Psoas muscle (tissue), 8 donors: ENCODE results near the gene AQP2. TPM values are rescaled to one million over a fixed set of nuclear protein-coding genes. Genes with fewer than 3 reads are reported as not detected.

ENCODE experiments used
- ATAC-seq, 4 donors: fragments of 200-7000 bp; cut with Tn5 transposase; one replicate each; pipeline ENCODE4 v1.9.1; 2020; ENCODE audit warnings: moderate library complexity in 3 of 4, mild to moderate bottlenecking in 2 of 4
- DNase-seq, 2 donors: peaks; one replicate each; pipeline ENCODE4 v3.0.0-alpha.2; 2020
- H3K27ac ChIP-seq: fragments of 200-600 bp; one replicate; pipeline ENCODE4 v1.8.0; 2022
- H3K27me3 ChIP-seq, 3 donors: fragments of 200-600 bp in 1 of 3; one replicate each; pipeline versions ENCODE4 v1.6.1 to v1.8.0; 2013 to 2022; ENCODE audit warnings: low read length in 2 of 3, mild to moderate bottlenecking in 2 of 3, moderate library complexity in 1 of 3; ENCODE audit not compliant: insufficient read depth in 3 of 3
- H3K36me3 ChIP-seq, 2 donors: fragments of 200-600 bp in 1 of 2; one replicate each; pipeline versions ENCODE4 v1.6.1 to v1.8.0; 2013 to 2022; ENCODE audit warnings: low read depth in 1 of 2, mild to moderate bottlenecking in 1 of 2, moderate library complexity in 1 of 2; ENCODE audit not compliant: insufficient read depth in 1 of 2
- H3K4me1 ChIP-seq: fragments of 200-600 bp; one replicate; pipeline ENCODE4 v1.8.0; 2022
- H3K4me3 ChIP-seq: fragments of 200-600 bp; one replicate; pipeline ENCODE4 v1.8.0; 2022; ENCODE audit warnings: mild to moderate bottlenecking
- H3K9me3 ChIP-seq: fragments of 200-600 bp; one replicate; pipeline ENCODE4 v1.8.0; 2022
- WGBS, 3 donors: extraction: QIAGEN DNeasy Blood & Tissue Kit; methylation state at CpG; one replicate each; pipeline versions ENCODE4 v1.1.6 to v1.1.7; 2013; 5-methylcytosine and 5-hydroxymethylcytosine counted together
- intact Hi-C, 2 donors: fragments of 100-400 bp; cut with DNase I; formaldehyde crosslinking; loops; one replicate each; pipeline versions ENCODE4 v1.11.0 to v1.14.2; 2022
- polyA plus RNA-seq, 3 donors: library from polyadenylated mRNA; stranded (reverse); fragments of 200-250 nt; gene quantifications; one replicate each; pipeline ENCODE4 v1.2.3, GENCODE V29; 2013
- total RNA-seq, 4 donors: library from RNA; stranded (reverse); fragmentation: NEBNext Ultra II Directional in 2 of 4; extraction: Animal tissue kit (Norgen Biotek cat#: 25700) in 2 of 4; gene quantifications; one replicate each; pipeline versions ENCODE4 v1.2.1 to v1.2.4, GENCODE V29; 2021 to 2023
- TF ChIP-seq, protein P1 (sequence below): fragments of 200-600 bp; IDR thresholded peaks from one replicate; pipeline ENCODE4 v1.8.0; 2022; ENCODE audit warnings: antibody characterized with exemption
- donor health status: healthy with polysubstance abuse.
- donor health status: DM: no; HTN: no; CAD: no; lungs with moderate emphysema.
- donor health status: Bipolar disorder and iron deficiency.
- donor health status: healthy.
- donor health status: DM: yes; HTN: yes; CAD: no.
- donor health status: DM: no; HTN: no; CAD: no.
- donor health status: DM: no; HTN: no; CAD: no.
- donor health status: DM: yes; HTN: yes; CAD: no.

AQP2 gene
- total and polyA plus RNA-seq, 7 donors = not detected

DNA sequence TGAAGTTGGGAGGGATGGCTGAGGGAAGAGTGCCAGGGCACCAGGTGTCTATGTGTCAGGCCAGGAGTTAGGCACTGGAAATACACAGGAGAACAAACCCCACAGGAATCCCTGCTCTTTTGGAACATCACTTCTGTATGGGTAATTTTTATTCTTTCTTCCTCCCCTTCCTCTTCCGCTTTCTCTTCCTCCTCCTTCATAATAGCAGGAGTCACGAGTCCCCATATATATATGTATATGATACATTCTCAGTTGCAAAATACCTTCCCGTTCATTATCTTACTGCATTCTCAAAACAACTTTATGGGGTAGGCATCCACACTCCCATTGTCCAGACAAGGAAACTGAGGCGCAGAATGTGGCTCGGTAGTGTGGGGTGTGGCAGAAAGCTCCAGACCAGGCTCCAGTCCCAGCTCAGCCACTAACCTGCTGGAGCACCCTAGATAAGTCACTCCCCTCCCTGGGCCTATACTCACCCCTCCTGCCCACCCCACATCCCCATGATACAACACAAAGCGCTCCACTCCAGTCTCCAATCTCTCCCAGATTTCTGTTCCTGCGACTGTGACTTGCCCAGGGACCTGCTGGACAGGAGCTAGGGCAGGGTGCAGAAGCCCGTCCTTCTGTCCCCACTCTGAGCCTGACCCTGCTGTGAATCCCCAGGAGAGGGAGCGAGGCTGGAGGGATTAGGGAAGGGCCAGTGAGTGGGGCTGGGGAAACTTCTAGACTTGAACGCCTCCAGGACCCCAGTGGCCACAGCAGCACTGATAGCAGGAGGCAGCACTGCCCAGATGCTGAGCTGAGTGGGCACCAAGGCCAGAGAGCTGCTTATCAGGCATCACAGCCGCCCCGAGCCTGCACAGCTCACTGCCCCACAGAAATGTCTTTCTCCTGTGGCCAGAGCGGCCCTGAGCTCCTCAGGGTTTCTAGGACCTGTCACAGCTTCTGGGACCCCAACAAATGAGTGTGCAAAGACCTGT, 1.4 kb upstream of the AQP2 start:
- H3K4me3 ChIP-seq = no peak overlapping the region
- intact Hi-C loops = loop anchor here in 1 of 2 donors (5.0 kb wide), 1 partner anchor 82 kb away; no protein-coding TSS in a partner anchor
- peaks cover 0 to 1% (median 0%) of the 10 kb centered on the region in 3 donors for H3K27me3 ChIP-seq
- no peaks in the 10 kb centered on the region for H3K4me1 ChIP-seq
- 89 to 94% (median 94%) methylated on average over 13 of the region's 13 CpGs for WGBS, 3 donors
- DNase-seq = no peak
- ATAC-seq = no peak
- H3K9me3 ChIP-seq = no peaks in the 10 kb centered on the region
- TF ChIP-seq, protein P1, sequence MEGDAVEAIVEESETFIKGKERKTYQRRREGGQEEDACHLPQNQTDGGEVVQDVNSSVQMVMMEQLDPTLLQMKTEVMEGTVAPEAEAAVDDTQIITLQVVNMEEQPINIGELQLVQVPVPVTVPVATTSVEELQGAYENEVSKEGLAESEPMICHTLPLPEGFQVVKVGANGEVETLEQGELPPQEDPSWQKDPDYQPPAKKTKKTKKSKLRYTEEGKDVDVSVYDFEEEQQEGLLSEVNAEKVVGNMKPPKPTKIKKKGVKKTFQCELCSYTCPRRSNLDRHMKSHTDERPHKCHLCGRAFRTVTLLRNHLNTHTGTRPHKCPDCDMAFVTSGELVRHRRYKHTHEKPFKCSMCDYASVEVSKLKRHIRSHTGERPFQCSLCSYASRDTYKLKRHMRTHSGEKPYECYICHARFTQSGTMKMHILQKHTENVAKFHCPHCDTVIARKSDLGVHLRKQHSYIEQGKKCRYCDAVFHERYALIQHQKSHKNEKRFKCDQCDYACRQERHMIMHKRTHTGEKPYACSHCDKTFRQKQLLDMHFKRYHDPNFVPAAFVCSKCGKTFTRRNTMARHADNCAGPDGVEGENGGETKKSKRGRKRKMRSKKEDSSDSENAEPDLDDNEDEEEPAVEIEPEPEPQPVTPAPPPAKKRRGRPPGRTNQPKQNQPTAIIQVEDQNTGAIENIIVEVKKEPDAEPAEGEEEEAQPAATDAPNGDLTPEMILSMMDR = no peak
- no peak overlapping the region for H3K27ac ChIP-seq
- no peaks in the 10 kb centered on the region for H3K36me3 ChIP-seq

DNA sequence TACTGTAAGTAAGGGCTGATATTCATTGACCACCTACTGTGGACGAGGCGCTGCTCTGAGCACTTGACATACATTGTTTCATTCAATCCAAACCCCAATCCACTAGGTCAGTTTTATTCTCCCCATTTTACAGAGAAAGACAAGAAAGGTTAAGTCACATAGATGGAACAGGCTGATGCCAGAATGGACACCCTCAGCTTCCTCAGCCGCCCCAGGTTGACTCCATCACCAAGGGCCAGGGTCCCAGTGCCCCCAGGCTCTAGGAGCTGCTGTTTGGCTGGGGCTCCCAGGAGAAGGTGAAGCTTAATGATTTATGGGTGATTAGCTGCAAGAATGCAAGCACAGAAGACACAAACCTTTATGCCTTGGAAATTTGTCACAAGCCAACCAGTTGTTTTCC, 671 bp upstream of the AQP2 start:
- Histone ChIP-seq H3K27ac (no peak overlapping the region), H3K4me1 (no peaks in the 10 kb centered on the region), H3K4me3 (no peak overlapping the region), H3K36me3 (no peaks in the 10 kb centered on the region), H3K27me3 (peaks cover 0 to 8% (median 3%) of the 10 kb centered on the region in 3 donors), H3K9me3 (no peaks in the 10 kb centered on the region)
- DNase-seq (no peak), ATAC-seq (no peak)
- WGBS, 3 donors = 96 to 98% (median 98%) methylated on average over 3 of the region's 3 CpGs
- TF ChIP-seq, protein P1 = no peak
- intact Hi-C loops = loop anchor here in 1 of 2 donors (5.0 kb wide), 1 partner anchor 83 kb away; no protein-coding TSS in a partner anchor

DNA sequence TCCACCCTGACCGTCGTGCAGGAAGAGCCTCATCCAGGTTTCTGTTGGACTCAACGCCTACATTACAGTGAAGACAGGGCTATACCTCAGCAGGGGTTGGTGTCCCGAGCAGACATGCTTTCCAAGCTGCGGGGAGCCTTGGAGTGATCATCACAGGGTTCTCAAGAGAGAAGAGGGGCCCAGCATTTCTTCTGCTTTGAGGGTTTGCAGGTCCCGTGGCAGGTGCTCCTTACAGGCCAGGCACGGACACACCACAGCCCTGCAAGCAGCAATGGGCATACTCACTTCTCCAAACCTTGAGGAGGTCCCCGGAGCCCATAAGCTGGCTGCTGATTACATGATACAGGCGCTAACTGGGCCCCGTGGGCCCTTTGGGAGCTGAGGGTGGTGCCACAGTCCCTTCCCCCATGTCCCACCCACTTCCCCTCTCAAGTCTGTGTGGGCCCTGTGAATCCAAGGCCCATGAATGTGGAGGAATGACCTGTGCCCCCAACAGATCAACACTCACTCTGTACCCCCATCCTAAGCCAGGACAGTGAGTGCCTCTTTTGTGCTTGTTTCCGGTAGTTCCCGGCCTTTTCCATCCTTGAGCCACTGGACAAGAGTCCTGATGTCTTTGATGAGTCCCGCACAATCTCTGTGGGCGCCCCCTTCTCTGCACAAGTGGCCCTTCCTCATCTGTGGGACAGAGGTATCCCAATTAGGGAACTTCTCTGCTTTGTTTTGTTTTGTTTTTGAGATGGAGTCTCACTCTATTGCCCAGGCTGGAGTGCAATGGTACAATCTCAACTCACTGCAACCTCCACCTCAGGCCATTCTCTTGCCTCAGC, 1.1 kb downstream of the AQP2 start:
- no peaks in the 10 kb centered on the region for H3K36me3 ChIP-seq
- WGBS, 3 donors = 81 to 86% (median 84%) methylated on average over 14 of the region's 14 CpGs
- intact Hi-C loops = no loop called here
- ATAC-seq = no peak
- no peak overlapping the region for H3K4me3 ChIP-seq
- DNase-seq = no peak
- no peaks in the 10 kb centered on the region for H3K4me1 ChIP-seq
- TF ChIP-seq, protein P1 = no peak
- H3K9me3 ChIP-seq = no peaks in the 10 kb centered on the region
- H3K27me3 ChIP-seq = peaks cover 0 to 19% (median 13%) of the 10 kb centered on the region in 3 donors
- H3K27ac ChIP-seq = no peak overlapping the region

- TF ChIP-seq, protein P1 = no peak
- H3K27me3 ChIP-seq = peaks cover 0 to 25% (median 13%) of the 10 kb centered on the region in 3 donors
- no peak for ATAC-seq
- no peak overlapping the region for H3K4me3 ChIP-seq
- no peaks in the 10 kb centered on the region for H3K4me1 ChIP-seq
- DNase-seq = no peak
- intact Hi-C loops = no loop called here
- no peaks in the 10 kb centered on the region for H3K36me3 ChIP-seq
- H3K9me3 ChIP-seq = no peaks in the 10 kb centered on the region
- H3K27ac ChIP-seq = no peak overlapping the region
- 80 to 100% (median 89%) methylated on average over 1 of the region's 1 CpG for WGBS, 3 donors
Measured at GRCh38 chr12:49952391-49953055, 2.0 kb downstream of the AQP2 start.
